Lower lobe of right lung (tissue), 2 donors: ENCODE measurements around the gene JUNB. TPM values are rescaled to one million over a fixed set of nuclear protein-coding genes. Genes with fewer than 3 reads are reported as not detected.
A peak's percentile ranks its signal among the peaks of the same experiment; 100 is the strongest.

Experiments used
- ATAC-seq, 2 donors: fragments of 200-7000 bp; cut with Tn5 transposase; one replicate each; pipeline ENCODE4 v1.9.1; 2020 to 2022; ENCODE audit warnings: mild to moderate bottlenecking in 2 of 2, moderate library complexity in 2 of 2
- DNase-seq: peaks from one replicate; pipeline ENCODE4 v3.0.0-alpha.2; 2020
- H3K27ac ChIP-seq: fragments of 200-600 bp; one replicate; pipeline ENCODE4 v1.8.0; 2022
- H3K27me3 ChIP-seq: fragments of 200-600 bp; one replicate; pipeline ENCODE4 v1.8.0; 2022; ENCODE audit warnings: low read depth
- H3K36me3 ChIP-seq: fragments of 200-600 bp; one replicate; pipeline ENCODE4 v1.8.0; 2022; ENCODE audit warnings: mild to moderate bottlenecking
- H3K4me1 ChIP-seq: fragments of 200-600 bp; one replicate; pipeline ENCODE4 v1.8.0; 2022
- H3K4me3 ChIP-seq: fragments of 200-600 bp; one replicate; pipeline ENCODE4 v1.8.0; 2022; ENCODE audit warnings: mild to moderate bottlenecking
- H3K9me3 ChIP-seq: fragments of 200-600 bp; one replicate; pipeline ENCODE4 v1.8.0; 2022
- CTCF ChIP-seq: fragments of 200-600 bp; IDR thresholded peaks from one replicate; pipeline ENCODE4 v1.8.0; 2022; ENCODE audit warnings: antibody characterized with exemption, mild to moderate bottlenecking
- intact Hi-C: fragments of 100-400 bp; cut with DNase I; formaldehyde crosslinking; loops from one replicate; pipeline ENCODE4 v1.11.0; 2022
- total RNA-seq: library from RNA; stranded (reverse); fragmentation: NEBNext Ultra II Directional; extraction: Animal tissue kit (Norgen Biotek cat#: 25700); gene quantifications from one replicate; pipeline ENCODE4 v1.2.1, GENCODE V29; 2021
- donor health status: DM: no; HTN: yes; CAD: no; lungs with severe emphysema.

JUNB gene
- total RNA-seq, 1 donor from 2014 or later, result 131 TPM

- Histone ChIP-seq H3K4me3 (no peak overlapping the region), H3K27me3 (peaks cover 37% of the 10 kb centered on the region), H3K27ac (no peak overlapping the region), H3K9me3 (no peaks in the 10 kb centered on the region), H3K36me3 (no peaks in the 10 kb centered on the region), H3K4me1 (peaks cover 5% of the 10 kb centered on the region)
- intact Hi-C loops, result no loop called here
- no peak for ATAC-seq
- TF ChIP-seq CTCF, result no peak
- no peak for DNase-seq
Measured at GRCh38 chr19:12821761-12822160, 30.5 kb downstream of the JUNB start.

DNA sequence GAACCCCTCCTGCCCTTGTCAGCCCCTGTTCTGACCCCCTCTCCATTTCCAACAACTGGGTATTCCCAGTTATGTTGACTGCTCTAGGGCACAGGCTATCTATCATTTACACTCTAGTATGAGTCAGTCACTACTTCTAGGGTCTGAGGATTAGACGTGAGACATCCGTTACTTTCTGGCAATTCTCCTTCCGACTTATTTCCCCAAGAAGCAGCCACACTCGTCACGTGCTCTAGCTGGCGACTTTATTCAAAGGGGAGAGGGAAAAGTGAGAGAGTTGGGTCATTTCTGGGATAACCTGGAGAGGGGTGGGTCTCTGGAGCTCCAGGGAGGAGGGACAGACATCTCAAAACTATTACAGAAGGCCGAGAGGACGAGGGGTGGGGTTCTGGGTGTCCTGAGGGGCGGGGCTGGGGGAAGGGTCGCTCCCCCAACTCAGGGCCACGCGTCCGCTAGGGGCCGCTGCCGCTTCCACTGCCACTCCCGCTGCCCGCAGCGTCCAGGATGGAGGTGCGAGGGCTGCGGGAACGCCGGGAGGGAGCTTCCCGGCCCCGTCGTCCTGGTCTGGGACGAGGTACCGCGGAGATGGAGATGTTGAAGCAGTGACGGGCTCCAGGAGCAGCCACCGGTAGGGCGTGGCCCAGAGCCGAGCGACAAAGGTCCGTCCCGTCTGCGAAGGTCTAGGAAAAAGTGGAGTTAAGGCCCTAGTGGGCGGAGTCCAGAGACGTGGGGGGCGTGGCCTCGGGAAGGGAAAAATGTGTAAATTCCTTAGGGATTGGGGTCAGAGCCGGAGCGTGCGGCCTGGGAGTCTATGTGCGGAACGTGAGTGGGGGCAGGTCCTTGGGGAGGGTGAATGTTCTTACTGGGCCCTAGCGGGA is 34.2 kb downstream of the JUNB start:
- intact Hi-C loops, result no loop called here
- Histone ChIP-seq H3K9me3 (no peaks in the 10 kb centered on the region), H3K27me3 (peaks cover 73% of the 10 kb centered on the region), H3K4me3 (no peak overlapping the region), H3K27ac (no peak overlapping the region), H3K36me3 (no peaks in the 10 kb centered on the region), H3K4me1 (peaks cover 9% of the 10 kb centered on the region)
- peak; percentile 39 to 51 for ATAC-seq
- peak; percentile 42 for TF ChIP-seq CTCF
- DNase-seq, result no peak

DNA sequence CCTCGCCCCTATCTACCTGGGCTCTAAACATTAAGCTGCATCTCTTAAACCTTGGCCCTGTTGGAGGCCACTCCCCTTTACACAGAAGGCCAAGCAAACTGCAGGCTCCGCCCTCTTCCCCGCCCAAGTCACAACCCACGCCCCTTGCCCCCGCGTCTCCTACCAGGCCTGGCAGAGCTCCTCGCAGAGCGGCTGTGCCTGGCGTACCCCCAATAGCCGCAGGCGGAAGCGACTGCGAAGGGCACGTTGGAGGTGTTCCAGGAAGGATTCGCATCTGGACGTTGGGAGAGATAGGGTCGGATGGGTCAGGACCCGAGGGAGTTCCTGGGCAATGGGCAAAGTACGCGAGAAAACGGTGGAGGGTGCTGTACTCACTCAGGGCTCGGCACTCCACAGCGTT is 37.2 kb downstream of the JUNB start:
- H3K4me3 ChIP-seq, result no peak overlapping the region
- H3K27ac ChIP-seq, result no peak overlapping the region
- no peaks in the 10 kb centered on the region for H3K36me3 ChIP-seq
- DNase-seq (no peak), ATAC-seq (no peak)
- peaks cover 13% of the 10 kb centered on the region for H3K4me1 ChIP-seq
- H3K27me3 ChIP-seq, result peaks cover 94% of the 10 kb centered on the region
- no peak for TF ChIP-seq CTCF
- H3K9me3 ChIP-seq, result no peaks in the 10 kb centered on the region
- intact Hi-C loops, result no loop called here

- no peak for ATAC-seq
- TF ChIP-seq CTCF, result no peak
- peaks cover 90% of the 10 kb centered on the region for H3K27me3 ChIP-seq
- H3K9me3 ChIP-seq, result no peaks in the 10 kb centered on the region
- H3K36me3 ChIP-seq, result no peaks in the 10 kb centered on the region
- peaks cover 15% of the 10 kb centered on the region for H3K4me1 ChIP-seq
- intact Hi-C loops, result no loop called here
- peak overlapping the region; percentile 47 for H3K4me3 ChIP-seq
- H3K27ac ChIP-seq, result no peak overlapping the region
- no peak for DNase-seq
Measured at GRCh38 chr19:12833418-12833737, 42.1 kb downstream of the JUNB start.

- ATAC-seq (peak; percentile 2 to 35), DNase-seq (no peak)
- Histone ChIP-seq H3K4me1 (peaks cover 18% of the 10 kb centered on the region), H3K4me3 (peak overlapping the region; percentile 47), H3K36me3 (no peaks in the 10 kb centered on the region), H3K9me3 (no peaks in the 10 kb centered on the region), H3K27ac (no peak overlapping the region), H3K27me3 (peaks cover 90% of the 10 kb centered on the region)
- no peak for TF ChIP-seq CTCF
- intact Hi-C loops, result no loop called here
Measured at GRCh38 chr19:12833738-12834565, 42.7 kb downstream of the JUNB start.
